NT2/D1 (cell line): ENCODE results near the gene MB21D2.

ENCODE experiments used
- DNase-seq: peaks from one replicate; pipeline ENCODE4 v3.0.0-alpha.2; 2011; ENCODE audit warnings: low read depth, low spot score
- H3K27me3 ChIP-seq: 2 replicates; pipeline ENCODE4 v1.6.0; 2011; ENCODE audit warnings: mild to moderate bottlenecking; ENCODE audit not compliant: insufficient read length, insufficient read depth
- H3K36me3 ChIP-seq: 2 replicates; pipeline ENCODE4 v1.6.1; 2011; ENCODE audit warnings: mild to moderate bottlenecking, low read length, mixed read lengths; ENCODE audit not compliant: insufficient read depth, insufficient read length
- H3K4me1 ChIP-seq: 2 replicates; pipeline ENCODE4 v1.5.1; 2011; ENCODE audit not compliant: insufficient read depth, insufficient read length
- H3K4me3 ChIP-seq: 2 replicates; pipeline ENCODE4 v1.5.1; 2011; ENCODE audit warnings: low read depth; ENCODE audit not compliant: insufficient read length
- H3K9ac ChIP-seq: 2 replicates; pipeline ENCODE4 v1.6.0; 2011; ENCODE audit warnings: low read depth; ENCODE audit not compliant: insufficient read length
- H3K9me3 ChIP-seq: 2 replicates; pipeline ENCODE4 v1.5.1; 2011; ENCODE audit warnings: mild to moderate bottlenecking, low read length; ENCODE audit not compliant: insufficient read depth
- SUZ12 ChIP-seq: IDR thresholded peaks from 2 replicates; pipeline ENCODE4 v1.6.1; 2011; ENCODE audit not compliant: insufficient read length, insufficient read depth; ENCODE audit errors: extremely low read depth
- YY1 ChIP-seq: IDR thresholded peaks from 2 replicates; pipeline ENCODE4 v1.6.1; 2011; ENCODE audit not compliant: insufficient read length, insufficient read depth
- ZNF274 ChIP-seq: IDR thresholded peaks from 2 replicates; pipeline ENCODE4 v1.6.1; 2011; ENCODE audit warnings: mild to moderate bottlenecking, low read depth, low read length

Gene MB21D2

GRCh38 chr3:192826214-192827006 lies 91.2 kb downstream of the MB21D2 start:
- no peaks in the 10 kb centered on the region for H3K27me3 ChIP-seq
- no peak for DNase-seq
- H3K9ac ChIP-seq = no peak overlapping the region
- H3K36me3 ChIP-seq = peaks cover 12% of the 10 kb centered on the region
- no peaks in the 10 kb centered on the region for H3K9me3 ChIP-seq
- no peak overlapping the region for H3K4me3 ChIP-seq
- TF ChIP-seq ZNF274 = no peak
- no peak for TF ChIP-seq YY1
- TF ChIP-seq SUZ12 = no peak
- no peaks in the 10 kb centered on the region for H3K4me1 ChIP-seq

- TF ChIP-seq ZNF274 (no peak), SUZ12 (no peak), YY1 (no peak)
- H3K9ac ChIP-seq = no peak overlapping the region
- no peak overlapping the region for H3K4me3 ChIP-seq
- DNase-seq = no peak
- no peaks in the 10 kb centered on the region for H3K4me1 ChIP-seq
- H3K9me3 ChIP-seq = no peaks in the 10 kb centered on the region
- peaks cover 8% of the 10 kb centered on the region for H3K36me3 ChIP-seq
- H3K27me3 ChIP-seq = no peaks in the 10 kb centered on the region
These were observed 91.9 kb downstream of the MB21D2 start for GRCh38 chr3:192825657-192826200.

- peaks cover 3% of the 10 kb centered on the region for H3K36me3 ChIP-seq
- H3K9me3 ChIP-seq = no peaks in the 10 kb centered on the region
- no peak overlapping the region for H3K4me3 ChIP-seq
These were observed 92.4 kb downstream of the MB21D2 start for GRCh38 chr3:192825216-192825615.

GRCh38 chr3:192824313-192824712 lies 93.3 kb downstream of the MB21D2 start:
- Histone ChIP-seq H3K27me3 (no peaks in the 10 kb centered on the region), H3K4me1 (peaks cover 4% of the 10 kb centered on the region), H3K4me3 (no peak overlapping the region), H3K36me3 (no peaks in the 10 kb centered on the region), H3K9me3 (no peaks in the 10 kb centered on the region), H3K9ac (no peak overlapping the region)
- DNase-seq = no peak
- no peak for TF ChIP-seq SUZ12
- TF ChIP-seq ZNF274 = no peak
- no peak for TF ChIP-seq YY1

More at GRCh38 chr3:192825216-192825615, 92.4 kb downstream of the MB21D2 start:
- TF ChIP-seq YY1 (no peak), SUZ12 (no peak), ZNF274 (no peak)
- H3K4me1 ChIP-seq = no peaks in the 10 kb centered on the region
- no peak for DNase-seq
- no peaks in the 10 kb centered on the region for H3K27me3 ChIP-seq
- no peak overlapping the region for H3K9ac ChIP-seq

GRCh38 chr3:192821161-192821560 lies 96.5 kb downstream of the MB21D2 start:
- Histone ChIP-seq H3K9me3 (no peaks in the 10 kb centered on the region), H3K4me1 (peaks cover 9% of the 10 kb centered on the region), H3K27me3 (no peaks in the 10 kb centered on the region), H3K4me3 (no peak overlapping the region), H3K9ac (no peak overlapping the region), H3K36me3 (no peaks in the 10 kb centered on the region)
- no peak for DNase-seq
- TF ChIP-seq SUZ12 = no peak
- no peak for TF ChIP-seq YY1
- no peak for TF ChIP-seq ZNF274

- H3K4me3 ChIP-seq = no peak overlapping the region
These were observed 97.5 kb downstream of the MB21D2 start for GRCh38 chr3:192820161-192820560.

GRCh38 chr3:192819001-192819569 lies 98.6 kb downstream of the MB21D2 start:
- H3K9me3 ChIP-seq = no peaks in the 10 kb centered on the region
- no peak overlapping the region for H3K9ac ChIP-seq
- peaks cover 9% of the 10 kb centered on the region for H3K4me1 ChIP-seq
- no peak for DNase-seq
- H3K36me3 ChIP-seq = no peaks in the 10 kb centered on the region
- H3K4me3 ChIP-seq = no peak overlapping the region
- TF ChIP-seq YY1 = no peak
- no peak for TF ChIP-seq SUZ12
- no peak for TF ChIP-seq ZNF274
- no peaks in the 10 kb centered on the region for H3K27me3 ChIP-seq

More at GRCh38 chr3:192820161-192820560, 97.5 kb downstream of the MB21D2 start:
- no peak overlapping the region for H3K9ac ChIP-seq
- no peaks in the 10 kb centered on the region for H3K9me3 ChIP-seq
- H3K27me3 ChIP-seq = no peaks in the 10 kb centered on the region
- TF ChIP-seq SUZ12 = no peak
- TF ChIP-seq YY1 = no peak
- no peak for TF ChIP-seq ZNF274
- peaks cover 9% of the 10 kb centered on the region for H3K4me1 ChIP-seq
- no peaks in the 10 kb centered on the region for H3K36me3 ChIP-seq
- DNase-seq = no peak
